ENCODE data around the gene NLRX1.
A peak's percentile ranks its signal among the peaks of the same experiment; 100 is the strongest.
"Not testable (repeated sequence)": the region's sequence is repeated elsewhere in the genome, so short reads cannot be mapped to it uniquely, and the experiment has no call there.

The NLRX1 gene

GRCh38 chr11:119125821-119126220 lies 42.7 kb upstream of the NLRX1 start:
- Mint-ChIP-seq H3K36me3 (ENCODE audit: low read depth) (peaks cover 50% of the 10 kb centered on the region), H3K27me3 (ENCODE audit: low read depth, poor library complexity) (peaks cover 3% of the 10 kb centered on the region), H3K4me3 (no peak overlapping the region), H3K4me1 (peaks cover 30% of the 10 kb centered on the region), H3K9me3 (no peaks in the 10 kb centered on the region), H3K27ac (no peak overlapping the region)
- TF ChIP-seq CTCF (IDR thresholded peaks at IDR 0.05), result no peak
- DNase-seq, result no peak

- Mint-ChIP-seq H3K9me3 (no peaks in the 10 kb centered on the region), H3K4me1 (peaks cover 26% of the 10 kb centered on the region), H3K4me3 (no peak overlapping the region), H3K27ac (peak overlapping the region; percentile 78), H3K27me3 (ENCODE audit: low read depth, poor library complexity) (peaks cover 7% of the 10 kb centered on the region), H3K36me3 (ENCODE audit: low read depth) (peaks cover 60% of the 10 kb centered on the region)
- DNase-seq, result no peak
- no peak for TF ChIP-seq CTCF (IDR thresholded peaks at IDR 0.05)
Measured at GRCh38 chr11:119126675-119127268, 41.8 kb upstream of the NLRX1 start.

GRCh38 chr11:119130662-119131061 lies 37.9 kb upstream of the NLRX1 start:
- DNase-seq, result no peak
- Mint-ChIP-seq H3K27me3 (ENCODE audit: low read depth, poor library complexity) (peaks cover 3% of the 10 kb centered on the region), H3K36me3 (ENCODE audit: low read depth) (peaks cover 68% of the 10 kb centered on the region), H3K4me3 (no peak overlapping the region), H3K4me1 (peaks cover 10% of the 10 kb centered on the region), H3K9me3 (no peaks in the 10 kb centered on the region), H3K27ac (peak overlapping the region; percentile 39)
- no peak for TF ChIP-seq CTCF (IDR thresholded peaks at IDR 0.05)

GRCh38 chr11:119134389-119134978 lies 34.0 kb upstream of the NLRX1 start:
- Mint-ChIP-seq H3K27me3 (ENCODE audit: low read depth, poor library complexity) (peaks cover 27% of the 10 kb centered on the region), H3K9me3 (no peaks in the 10 kb centered on the region), H3K4me3 (no peak overlapping the region), H3K27ac (no peak overlapping the region), H3K4me1 (no peaks in the 10 kb centered on the region), H3K36me3 (ENCODE audit: low read depth) (peaks cover 45% of the 10 kb centered on the region)
- DNase-seq, result no peak
- peak; percentile 43 for TF ChIP-seq CTCF (IDR thresholded peaks at IDR 0.05)

- H3K9me3 Mint-ChIP-seq; DNase-seq; H3K36me3 Mint-ChIP-seq (ENCODE audit: low read depth); H3K27ac Mint-ChIP-seq; H3K4me1 Mint-ChIP-seq; H3K4me3 Mint-ChIP-seq: not testable (repeated sequence)
- H3K27me3 Mint-ChIP-seq (ENCODE audit: low read depth, poor library complexity), result peaks cover 41% of the 10 kb centered on the region
Measured at GRCh38 chr11:119139276-119139675, 29.2 kb upstream of the NLRX1 start.

GRCh38 chr11:119144825-119145486 lies 23.6 kb upstream of the NLRX1 start:
- peak; percentile 69 for DNase-seq
- TF ChIP-seq CTCF (IDR thresholded peaks at IDR 0.05), result peak; percentile 64
- Mint-ChIP-seq H3K9me3 (no peaks in the 10 kb centered on the region), H3K27ac (no peak overlapping the region), H3K4me3 (no peak overlapping the region), H3K36me3 (ENCODE audit: low read depth) (no peaks in the 10 kb centered on the region), H3K4me1 (peaks cover 26% of the 10 kb centered on the region), H3K27me3 (ENCODE audit: low read depth, poor library complexity) (peaks cover 65% of the 10 kb centered on the region)

Measured in nephron progenitor cell (in vitro differentiated cells).